SK-N-SH treated with all-trans-retinoic acid at 6 μM for 48 hours (cell line): ENCODE measurements around the gene CPNE7.

Experiments
- ARNTL ChIP-seq: fragments of 450-650 bp; formaldehyde crosslinking; IDR thresholded peaks from 2 replicates; pipeline ENCODE4 v1.5.0; 2020; ENCODE audit warnings: low read depth, mild to moderate bottlenecking, moderate library complexity, borderline replicate concordance
- CREB5 ChIP-seq: fragments of 250-450 bp; sonication (Bioruptor Pico); IDR thresholded peaks from 2 replicates; pipeline ENCODE4 v1.5.1; 2020; ENCODE audit warnings: low read depth, mild to moderate bottlenecking, moderate library complexity
- CSDC2 ChIP-seq: fragments of 250-450 bp; sonication (Bioruptor Pico); IDR thresholded peaks from 2 replicates; pipeline ENCODE4 v1.5.0; 2020; ENCODE audit warnings: mild to moderate bottlenecking, moderate library complexity
- CSRNP3 ChIP-seq: fragments of 250-450 bp; sonication (Bioruptor Pico); IDR thresholded peaks from 2 replicates; pipeline ENCODE4 v1.5.1; 2021; ENCODE audit warnings: mild to moderate bottlenecking, moderate library complexity
- GLIS3 ChIP-seq: fragments of 250-450 bp; sonication (Bioruptor Pico); IDR thresholded peaks from 2 replicates; pipeline ENCODE4 v1.5.0; 2020; ENCODE audit warnings: mild to moderate bottlenecking, moderate library complexity
- ISL1 ChIP-seq: fragments of 250-450 bp; sonication (Bioruptor Pico); IDR thresholded peaks from 2 replicates; pipeline ENCODE4 v2.1.2; 2022; ENCODE audit warnings: mild to moderate bottlenecking, moderate library complexity
- RARB ChIP-seq: fragments of 250-450 bp; sonication (Bioruptor Pico); IDR thresholded peaks from 2 replicates; pipeline ENCODE4 v1.8.0; 2021; ENCODE audit warnings: mild to moderate bottlenecking, moderate library complexity
- TOX ChIP-seq: fragments of 250-450 bp; sonication (Bioruptor Pico); IDR thresholded peaks from 2 replicates; pipeline ENCODE4 v1.8.0; 2021; ENCODE audit warnings: mild to moderate bottlenecking, moderate library complexity, borderline replicate concordance
- ZFP3 ChIP-seq: fragments of 250-450 bp; sonication (Bioruptor Pico); IDR thresholded peaks from 2 replicates; pipeline ENCODE4 v1.5.0; 2020; ENCODE audit warnings: mild to moderate bottlenecking, moderate library complexity
- ZNF70 ChIP-seq: fragments of 450-650 bp; formaldehyde crosslinking; IDR thresholded peaks from 2 replicates; pipeline ENCODE4 v1.5.0; 2020; ENCODE audit warnings: mild to moderate bottlenecking, moderate library complexity

GRCh38 chr16:89567656-89568594, 7.6 kb upstream of the CPNE7 start:
- TF ChIP-seq ZFP3 (CRISPR knock-in tag) = no peak
- TF ChIP-seq CSDC2 = no peak
- TF ChIP-seq ARNTL (CRISPR knock-in tag) = no peak
- no peak for TF ChIP-seq CSRNP3 (CRISPR knock-in tag)
- TF ChIP-seq ZNF70 (CRISPR knock-in tag) = no peak
- no peak for TF ChIP-seq CREB5 (CRISPR knock-in tag)
- TF ChIP-seq GLIS3 = no peak
- no peak for TF ChIP-seq ISL1 (CRISPR knock-in tag)
- TF ChIP-seq RARB (CRISPR knock-in tag) = no peak
- TF ChIP-seq TOX (CRISPR knock-in tag) = no peak
